Gastrocnemius medialis (tissue), 4 donors: ENCODE data around the gene EHD4. TPM values are rescaled to one million over a fixed set of nuclear protein-coding genes. Genes with fewer than 3 reads are reported as not detected.

Source experiments
- ATAC-seq, 2 donors: fragments of 150-250 bp; one replicate each; pipeline ENCODE4 v1.9.1; 2016
- DNase-seq, 2 donors: peaks; one replicate each; pipeline ENCODE4 v3.0.0-alpha.2; 2019
- H3K27ac ChIP-seq, 4 donors: fragments of 200-600 bp; sonication (generic); 1 replicate in 1 of 4; 2 replicates in 3 of 4; pipeline ENCODE4 v1.5.1; 2016 to 2018; ENCODE audit warnings: mild to moderate bottlenecking in 2 of 4, moderate library complexity in 1 of 4
- H3K27me3 ChIP-seq, 3 donors: fragments of 200-600 bp; sonication (generic) in 2 of 3; 1 replicate in 1 of 3; 2 replicates in 2 of 3; pipeline versions ENCODE4 v1.5.1 to v1.6.0; 2016 to 2019; ENCODE audit warnings: mild to moderate bottlenecking in 1 of 3, moderate library complexity in 1 of 3
- H3K36me3 ChIP-seq, 2 donors: fragments of 200-600 bp; sonication (generic) in 1 of 2; one replicate each; pipeline ENCODE4 v1.5.1; 2017 to 2018
- H3K4me1 ChIP-seq, 2 donors: fragments of 200-600 bp; sonication (generic) in 1 of 2; one replicate each; pipeline ENCODE4 v1.5.1; 2016 to 2017; ENCODE audit warnings: mild to moderate bottlenecking in 2 of 2
- H3K4me3 ChIP-seq, 4 donors: fragments of 200-600 bp; sonication (generic) in 3 of 4; 1 replicate in 1 of 4; 2 replicates in 3 of 4; pipeline ENCODE4 v1.5.1; 2016 to 2019; ENCODE audit warnings: mild to moderate bottlenecking in 2 of 4
- H3K9me3 ChIP-seq, 3 donors: fragments of 200-600 bp; sonication (generic) in 2 of 3; 1 replicate in 1 of 3; 2 replicates in 2 of 3; pipeline ENCODE4 v1.5.1; 2016 to 2019
- POLR2A ChIP-seq, 2 donors: fragments of 450-650 bp; IDR thresholded peaks; one replicate each; pipeline ENCODE4 v1.6.1; 2017; ENCODE audit warnings: antibody characterized with exemption in 2 of 2, mild to moderate bottlenecking in 2 of 2, moderate library complexity in 2 of 2
- in situ Hi-C, 4 donors: fragments of 200-750 bp; cut with MboI; loops; one replicate each; pipeline versions ENCODE4 v1.15.0 to v1.8.0; 2017; ENCODE audit warnings: low sequenced_read_pairs in 4 of 4
- intact Hi-C: fragments of 100-400 bp; cut with DNase I; formaldehyde crosslinking; loops from one replicate; pipeline ENCODE4 v1.15.1; 2023; ENCODE audit warnings: low total_unique reads
- total RNA-seq, 4 donors: library from RNA; depleted of rRNA; stranded (reverse); fragments of >200 nt; gene quantifications; one replicate each; pipeline versions ENCODE4 v1.1.0 to v1.2.3, GENCODE V29; 2016
- TF ChIP-seq, protein P1 (sequence below), 5 experiments: fragments of 450-650 bp in 3 of 5; fragments of 200-600 bp in 2 of 5; sonication (generic) in 2 of 5; IDR thresholded peaks in 4 of 5; conservative IDR thresholded peaks in 1 of 5; 1 replicate in 4 of 5; 2 replicates in 1 of 5; pipeline ENCODE4 v1.5.1; 2016 to 2019; ENCODE audit warnings: antibody characterized with exemption in 5 of 5, mild to moderate bottlenecking in 3 of 5, moderate library complexity in 3 of 5

The EHD4 gene
- total RNA-seq, 4 donors from 2014 or later: 3.8 to 7.1 (median 4.3) TPM

DNA sequence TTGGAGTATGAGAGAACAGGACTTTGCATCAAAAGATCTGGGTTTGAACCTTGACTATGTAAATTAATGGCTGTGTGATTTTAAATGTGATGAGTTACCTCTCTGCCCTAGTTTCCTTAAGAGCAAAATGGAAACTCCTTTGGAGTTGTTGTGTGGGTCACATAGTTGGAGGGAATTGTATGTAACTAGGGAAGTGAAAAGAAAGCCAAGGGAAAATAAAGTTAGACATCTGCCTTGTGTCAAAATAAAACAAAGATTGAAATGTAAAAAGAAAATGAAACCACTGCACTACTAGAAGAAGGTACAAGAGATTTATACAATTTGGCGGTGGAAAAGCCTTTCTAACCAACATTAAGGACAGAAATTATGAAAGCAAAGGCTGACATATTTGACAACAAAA, 1.7 kb upstream of the EHD4 start:
- Histone ChIP-seq H3K27me3 (no peaks in the 10 kb centered on the region), H3K4me3 (no peak overlapping the region), H3K9me3 (no peaks in the 10 kb centered on the region), H3K4me1 (peaks cover 10 to 23% of the 10 kb centered on the region in 2 donors), H3K36me3 (no peaks in the 10 kb centered on the region), H3K27ac (no peak overlapping the region)
- in situ Hi-C loops (loop anchor here in 1 of 4 donors (5.0 kb wide), 1 partner anchor 57 kb away; no protein-coding TSS in a partner anchor), intact Hi-C loops (loop anchor here (5.0 kb wide), 1 partner anchor 57 kb away; no protein-coding TSS in a partner anchor)
- TF ChIP-seq, protein P1, sequence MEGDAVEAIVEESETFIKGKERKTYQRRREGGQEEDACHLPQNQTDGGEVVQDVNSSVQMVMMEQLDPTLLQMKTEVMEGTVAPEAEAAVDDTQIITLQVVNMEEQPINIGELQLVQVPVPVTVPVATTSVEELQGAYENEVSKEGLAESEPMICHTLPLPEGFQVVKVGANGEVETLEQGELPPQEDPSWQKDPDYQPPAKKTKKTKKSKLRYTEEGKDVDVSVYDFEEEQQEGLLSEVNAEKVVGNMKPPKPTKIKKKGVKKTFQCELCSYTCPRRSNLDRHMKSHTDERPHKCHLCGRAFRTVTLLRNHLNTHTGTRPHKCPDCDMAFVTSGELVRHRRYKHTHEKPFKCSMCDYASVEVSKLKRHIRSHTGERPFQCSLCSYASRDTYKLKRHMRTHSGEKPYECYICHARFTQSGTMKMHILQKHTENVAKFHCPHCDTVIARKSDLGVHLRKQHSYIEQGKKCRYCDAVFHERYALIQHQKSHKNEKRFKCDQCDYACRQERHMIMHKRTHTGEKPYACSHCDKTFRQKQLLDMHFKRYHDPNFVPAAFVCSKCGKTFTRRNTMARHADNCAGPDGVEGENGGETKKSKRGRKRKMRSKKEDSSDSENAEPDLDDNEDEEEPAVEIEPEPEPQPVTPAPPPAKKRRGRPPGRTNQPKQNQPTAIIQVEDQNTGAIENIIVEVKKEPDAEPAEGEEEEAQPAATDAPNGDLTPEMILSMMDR (IDR thresholded peaks at IDR 0.05 in 4 of 5, conservative IDR thresholded peaks at IDR 0.05 in 1 of 5): no peak
- no peak for TF ChIP-seq POLR2A (IDR thresholded peaks at IDR 0.05)
- DNase-seq: no peak
- no peak for ATAC-seq

- Histone ChIP-seq H3K27ac (peak overlapping the region; percentile 66 to 83 (median 78)), H3K4me1 (peaks cover 10 to 40% of the 10 kb centered on the region in 2 donors), H3K9me3 (no peaks in the 10 kb centered on the region), H3K4me3 (peak overlapping the region; percentile 62 to 89 (median 82)), H3K27me3 (no peaks in the 10 kb centered on the region), H3K36me3 (no peaks in the 10 kb centered on the region)
- peak; percentile 44 to 49 for ATAC-seq
- DNase-seq: no peak
- intact Hi-C loops (loop anchor here (1.0 to 5.0 kb wide), 4 partner anchors 41 to 197 kb away; partner anchors contain the start of gene MAPKBP1), in situ Hi-C loops (loop anchor here in 1 of 4 donors (5.0 kb wide), 1 partner anchor 55 kb away; no protein-coding TSS in a partner anchor)
- TF ChIP-seq POLR2A (IDR thresholded peaks at IDR 0.05): no peak
- TF ChIP-seq, protein P1 (IDR thresholded peaks at IDR 0.05 in 4 of 5, conservative IDR thresholded peaks at IDR 0.05 in 1 of 5): peak in 1 of 5 experiments; percentile 5
These were observed 483 bp downstream of the EHD4 start for GRCh38 chr15:41971895-41972252.

- peak; percentile 63 to 66 for ATAC-seq
- intact Hi-C loops: loop anchor here (2.0 to 5.0 kb wide), 2 partner anchors 40 to 54 kb away; no protein-coding TSS in a partner anchor
- in situ Hi-C loops: loop anchor here in 1 of 4 donors (5.0 kb wide), 1 partner anchor 54 kb away; no protein-coding TSS in a partner anchor
These were observed 1.1 kb downstream of the EHD4 start for GRCh38 chr15:41971089-41971894.

GRCh38 chr15:41970456-41970855, 1.9 kb downstream of the EHD4 start:
- H3K9me3 ChIP-seq: no peaks in the 10 kb centered on the region
- intact Hi-C loops (loop anchor here (2.0 to 5.0 kb wide), 2 partner anchors 40 to 53 kb away; no protein-coding TSS in a partner anchor), in situ Hi-C loops (loop anchor here in 1 of 4 donors (5.0 kb wide), 1 partner anchor 53 kb away; no protein-coding TSS in a partner anchor)
- peak overlapping the region in 2 of 4 donors; percentile 62 to 89 for H3K4me3 ChIP-seq
- H3K36me3 ChIP-seq: no peaks in the 10 kb centered on the region
- TF ChIP-seq, protein P1 (IDR thresholded peaks at IDR 0.05 in 4 of 5, conservative IDR thresholded peaks at IDR 0.05 in 1 of 5): no peak
- TF ChIP-seq POLR2A (IDR thresholded peaks at IDR 0.05): no peak
- DNase-seq (no peak), ATAC-seq (no peak)
- H3K27me3 ChIP-seq: no peaks in the 10 kb centered on the region
- peaks cover 14 to 50% of the 10 kb centered on the region in 2 donors for H3K4me1 ChIP-seq
- peak overlapping the region; percentile 66 to 83 (median 78) for H3K27ac ChIP-seq

More at GRCh38 chr15:41971089-41971894, 1.1 kb downstream of the EHD4 start:
- peak overlapping the region; percentile 62 to 89 (median 82) for H3K4me3 ChIP-seq
- peak overlapping the region; percentile 66 to 83 (median 78) for H3K27ac ChIP-seq
- TF ChIP-seq, protein P1 (IDR thresholded peaks at IDR 0.05 in 4 of 5, conservative IDR thresholded peaks at IDR 0.05 in 1 of 5): peak in 1 of 5 experiments; percentile 8
- peak; percentile 28 to 44 for TF ChIP-seq POLR2A (IDR thresholded peaks at IDR 0.05)
- H3K27me3 ChIP-seq: no peaks in the 10 kb centered on the region
- peak; percentile 40 to 45 for DNase-seq
- peaks cover 14 to 45% of the 10 kb centered on the region in 2 donors for H3K4me1 ChIP-seq
- no peaks in the 10 kb centered on the region for H3K36me3 ChIP-seq
- no peaks in the 10 kb centered on the region for H3K9me3 ChIP-seq
